Kidney (tissue), 14 donors: ENCODE data around the gene EN1. TPM values are rescaled to one million over a fixed set of nuclear protein-coding genes. Genes with fewer than 3 reads are reported as not detected.
A peak's percentile ranks its signal among the peaks of the same experiment; 100 is the strongest.

Experiments used
- DNase-seq, 5 donors: peaks; one replicate each; pipeline ENCODE4 v3.0.0-alpha.2; 2013 to 2020
- FAIRE-seq: peaks from 2 replicates; lab custom pipeline; 2012; peaks lifted over from hg19 to GRCh38; lab: Jason Lieb, UNC
- H3K27ac ChIP-seq, 2 donors: one replicate each; pipeline ENCODE4 v1.7.0; 2013; ENCODE audit warnings: low read depth in 2 of 2, low read length in 2 of 2, inconsistent platforms in 1 of 2
- H3K27me3 ChIP-seq: one replicate; pipeline ENCODE4 v1.7.1; 2013; ENCODE audit warnings: low read length, inconsistent platforms; ENCODE audit not compliant: control insufficient read depth, insufficient read depth
- H3K36me3 ChIP-seq, 3 donors: one replicate each; pipeline versions ENCODE4 v1.7.0 to v1.7.1; 2013; ENCODE audit warnings: low read length in 3 of 3, control low read depth in 1 of 3, inconsistent platforms in 1 of 3; ENCODE audit not compliant: insufficient read depth in 3 of 3, control insufficient read depth in 2 of 3
- H3K4me1 ChIP-seq, 3 donors: one replicate each; pipeline versions ENCODE4 v1.7.0 to v1.7.1; 2013; ENCODE audit warnings: low read length in 3 of 3, inconsistent platforms in 1 of 3, low read depth in 1 of 3; ENCODE audit not compliant: control insufficient read depth in 2 of 3, insufficient read depth in 2 of 3
- H3K4me3 ChIP-seq, 3 donors: one replicate each; pipeline versions ENCODE4 v1.7.0 to v1.8.1; 2013; ENCODE audit warnings: low read length in 3 of 3, control low read depth in 1 of 3, inconsistent platforms in 1 of 3
- H3K9ac ChIP-seq, 3 donors: one replicate each; pipeline versions ENCODE4 v1.7.0 to v1.7.1; 2013; ENCODE audit warnings: low read length in 3 of 3, control low read depth in 1 of 3, inconsistent platforms in 1 of 3
- H3K9me3 ChIP-seq, 3 donors: one replicate each; pipeline versions ENCODE4 v1.7.0 to v1.7.1; 2013; ENCODE audit warnings: low read length in 3 of 3, control low read depth in 1 of 3, inconsistent platforms in 1 of 3; ENCODE audit not compliant: control insufficient read depth in 2 of 3, insufficient read depth in 1 of 3
- intact Hi-C: fragments of 100-400 bp; cut with DNase I; formaldehyde crosslinking; loops from one replicate; pipeline ENCODE4 v1.11.1; 2022
- polyA plus RNA-seq: library from polyadenylated mRNA; stranded (reverse); fragments of 350-450 nt; fragmentation: Illumina TruSeq; extraction: RNeasy Lipid Tissue Mini Kit (QIAGEN cat#74804); gene quantifications from one replicate; pipeline ENCODE4 v1.2.3, GENCODE V29; 2014; ENCODE audit warnings: low read depth, low replicate concordance; ENCODE audit not compliant: insufficient read depth
- total RNA-seq: library from RNA; stranded (reverse); fragmentation: NEBNext Ultra II Directional; extraction: Animal tissue kit (Norgen Biotek cat#: 25700); gene quantifications from one replicate; pipeline ENCODE4 v1.2.1, GENCODE V29; 2021
- TF ChIP-seq, protein P1 (sequence below): IDR thresholded peaks from 3 replicates; pipeline ENCODE4 v1.5.1; 2012; ENCODE audit warnings: mild to moderate bottlenecking, moderate library complexity, borderline replicate concordance; ENCODE audit not compliant: insufficient read depth; ENCODE audit errors: extremely low read depth
- donor health status: control.
- donor health status: control.
- donor health status: control.
- donor health status: control.
- donor health status: control.
- donor health status: DM: yes; HTN: yes; CAD: no.
- donor health status: Normal renal cell carcinoma (clear cell type).

Gene EN1
- total and polyA plus RNA-seq, 2 donors from 2014 or later, result 0.16 TPM; not detected in 1

DNA sequence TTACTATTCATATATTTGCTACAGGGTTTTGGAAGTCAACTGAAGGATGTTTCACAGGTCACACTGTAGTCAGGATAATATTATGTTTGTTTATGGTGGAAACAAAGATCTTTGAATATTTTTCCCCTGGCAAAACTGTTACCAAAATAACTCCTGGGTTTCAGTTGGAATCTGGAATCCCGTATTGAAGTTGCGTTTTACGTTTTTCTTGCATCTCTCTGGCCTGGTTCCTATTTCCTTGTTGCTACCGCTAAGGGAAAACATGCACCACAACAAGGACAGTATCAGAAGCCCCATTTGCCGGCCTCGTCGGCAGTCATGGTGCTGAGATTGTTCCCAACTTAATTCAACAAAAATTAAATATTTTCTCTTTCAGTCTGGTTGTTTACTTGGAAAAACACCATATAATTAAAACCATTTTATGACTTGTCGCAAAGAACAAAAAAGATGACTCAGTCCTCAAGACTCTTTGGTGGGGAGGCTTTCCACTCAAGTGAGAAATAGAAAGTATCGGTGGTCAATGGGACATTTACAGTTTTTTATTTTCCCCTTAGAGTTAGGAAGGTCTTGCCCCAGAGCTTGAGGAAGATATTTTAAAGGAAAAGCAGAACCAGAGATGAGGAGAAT lies 42.3 kb downstream of the EN1 start:
- no peak overlapping the region for H3K9ac ChIP-seq
- no peaks in the 10 kb centered on the region for H3K9me3 ChIP-seq
- DNase-seq (no peak), FAIRE-seq (no peak)
- H3K4me1 ChIP-seq, result no peaks in the 10 kb centered on the region
- TF ChIP-seq, protein P1, sequence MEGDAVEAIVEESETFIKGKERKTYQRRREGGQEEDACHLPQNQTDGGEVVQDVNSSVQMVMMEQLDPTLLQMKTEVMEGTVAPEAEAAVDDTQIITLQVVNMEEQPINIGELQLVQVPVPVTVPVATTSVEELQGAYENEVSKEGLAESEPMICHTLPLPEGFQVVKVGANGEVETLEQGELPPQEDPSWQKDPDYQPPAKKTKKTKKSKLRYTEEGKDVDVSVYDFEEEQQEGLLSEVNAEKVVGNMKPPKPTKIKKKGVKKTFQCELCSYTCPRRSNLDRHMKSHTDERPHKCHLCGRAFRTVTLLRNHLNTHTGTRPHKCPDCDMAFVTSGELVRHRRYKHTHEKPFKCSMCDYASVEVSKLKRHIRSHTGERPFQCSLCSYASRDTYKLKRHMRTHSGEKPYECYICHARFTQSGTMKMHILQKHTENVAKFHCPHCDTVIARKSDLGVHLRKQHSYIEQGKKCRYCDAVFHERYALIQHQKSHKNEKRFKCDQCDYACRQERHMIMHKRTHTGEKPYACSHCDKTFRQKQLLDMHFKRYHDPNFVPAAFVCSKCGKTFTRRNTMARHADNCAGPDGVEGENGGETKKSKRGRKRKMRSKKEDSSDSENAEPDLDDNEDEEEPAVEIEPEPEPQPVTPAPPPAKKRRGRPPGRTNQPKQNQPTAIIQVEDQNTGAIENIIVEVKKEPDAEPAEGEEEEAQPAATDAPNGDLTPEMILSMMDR, result no peak
- H3K4me3 ChIP-seq, result no peak overlapping the region
- H3K27ac ChIP-seq, result no peak overlapping the region
- intact Hi-C loops, result no loop called here
- no peaks in the 10 kb centered on the region for H3K36me3 ChIP-seq
- peaks cover 2% of the 10 kb centered on the region for H3K27me3 ChIP-seq

DNA sequence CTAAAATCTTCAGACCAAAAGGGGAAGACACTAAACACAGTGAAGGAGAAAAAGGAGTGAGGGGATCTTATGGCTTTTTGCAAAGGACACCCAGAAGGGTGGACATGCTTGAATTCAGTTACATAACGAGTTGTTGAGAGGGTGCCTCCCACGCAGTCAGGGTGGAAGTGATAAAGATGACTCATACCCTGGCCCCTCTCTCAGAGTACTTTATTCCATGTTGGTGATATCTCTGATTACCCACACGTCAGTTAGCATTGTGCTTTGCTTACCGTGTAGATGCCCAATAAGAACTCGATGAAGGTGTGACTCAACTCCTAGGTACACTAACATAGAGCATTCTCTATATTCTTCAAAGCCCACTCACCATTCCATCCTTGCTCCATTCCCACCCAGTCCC lies 44.4 kb downstream of the EN1 start:
- TF ChIP-seq, protein P1, result no peak
- no peak for FAIRE-seq
- no peak overlapping the region for H3K27ac ChIP-seq
- H3K36me3 ChIP-seq, result no peaks in the 10 kb centered on the region
- H3K9ac ChIP-seq, result no peak overlapping the region
- H3K9me3 ChIP-seq, result no peaks in the 10 kb centered on the region
- DNase-seq, result peak in 1 of 5 donors; percentile 20
- no peaks in the 10 kb centered on the region for H3K4me1 ChIP-seq
- H3K27me3 ChIP-seq, result no peaks in the 10 kb centered on the region
- H3K4me3 ChIP-seq, result no peak overlapping the region
- intact Hi-C loops, result no loop called here

DNA sequence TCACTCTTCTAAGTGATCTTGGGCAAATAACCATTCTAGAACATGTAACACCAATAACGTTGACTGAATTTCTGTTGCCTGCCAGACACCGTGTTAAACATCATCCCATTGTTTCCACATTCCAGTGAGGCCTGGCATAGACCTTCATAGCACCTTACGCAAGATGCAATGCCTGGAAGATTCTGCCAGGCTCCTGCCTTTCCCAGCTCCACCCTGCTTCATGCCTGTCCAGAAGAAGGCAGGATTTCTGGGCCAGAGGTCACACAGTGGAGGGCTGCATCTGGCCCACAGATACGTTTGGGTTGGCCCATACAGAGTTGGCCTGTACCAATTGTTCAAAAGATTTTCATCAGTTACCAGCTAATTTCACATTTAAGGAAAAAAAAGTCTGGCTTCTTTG lies 46.3 kb downstream of the EN1 start:
- H3K27ac ChIP-seq, result no peak overlapping the region
- H3K9ac ChIP-seq, result no peak overlapping the region
- H3K36me3 ChIP-seq, result no peaks in the 10 kb centered on the region
- no peak overlapping the region for H3K4me3 ChIP-seq
- H3K4me1 ChIP-seq, result no peaks in the 10 kb centered on the region
- no peaks in the 10 kb centered on the region for H3K27me3 ChIP-seq
- TF ChIP-seq, protein P1, result no peak
- FAIRE-seq (no peak), DNase-seq (no peak)
- no peaks in the 10 kb centered on the region for H3K9me3 ChIP-seq
- intact Hi-C loops, result no loop called here

DNA sequence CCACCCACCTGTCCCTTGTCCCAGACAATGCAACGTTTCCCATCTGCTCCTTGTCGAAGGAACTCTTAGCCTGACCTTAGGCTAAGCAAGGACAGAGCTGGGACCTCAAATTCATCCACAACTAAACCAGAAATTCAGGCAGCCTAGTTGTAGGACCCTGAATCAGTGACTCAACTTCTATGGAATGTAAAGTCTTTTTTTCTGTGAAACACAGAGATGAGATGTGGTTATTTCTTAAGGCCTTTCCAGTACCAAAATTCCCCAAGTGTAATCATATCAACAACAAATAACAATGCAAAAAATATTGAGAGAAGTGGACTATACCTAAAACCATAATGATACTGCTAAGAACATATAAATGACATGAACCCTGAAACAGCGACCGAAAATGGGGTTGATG lies 46.7 kb downstream of the EN1 start:
- Histone ChIP-seq H3K4me3 (no peak overlapping the region), H3K27me3 (no peaks in the 10 kb centered on the region), H3K27ac (no peak overlapping the region), H3K9me3 (no peaks in the 10 kb centered on the region), H3K9ac (no peak overlapping the region), H3K4me1 (no peaks in the 10 kb centered on the region), H3K36me3 (no peaks in the 10 kb centered on the region)
- TF ChIP-seq, protein P1, result no peak
- no peak for FAIRE-seq
- no peak for DNase-seq
- intact Hi-C loops, result no loop called here
